Femur (tissue), 1 donor: ENCODE results near the gene SPO11.

Experiments
- DNase-seq: peaks from one replicate; pipeline ENCODE4 v3.0.0-alpha.2; 2017

Gene SPO11, protein sequence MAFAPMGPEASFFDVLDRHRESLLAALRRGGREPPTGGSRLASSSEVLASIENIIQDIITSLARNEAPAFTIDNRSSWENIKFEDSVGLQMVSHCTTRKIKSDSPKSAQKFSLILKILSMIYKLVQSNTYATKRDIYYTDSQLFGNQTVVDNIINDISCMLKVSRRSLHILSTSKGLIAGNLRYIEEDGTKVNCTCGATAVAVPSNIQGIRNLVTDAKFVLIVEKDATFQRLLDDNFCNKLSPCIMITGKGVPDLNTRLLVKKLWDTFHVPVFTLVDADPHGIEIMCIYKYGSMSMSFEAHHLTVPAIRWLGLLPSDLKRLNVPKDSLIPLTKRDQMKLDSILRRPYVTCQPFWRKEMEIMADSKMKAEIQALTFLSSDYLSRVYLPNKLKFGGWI

DNA sequence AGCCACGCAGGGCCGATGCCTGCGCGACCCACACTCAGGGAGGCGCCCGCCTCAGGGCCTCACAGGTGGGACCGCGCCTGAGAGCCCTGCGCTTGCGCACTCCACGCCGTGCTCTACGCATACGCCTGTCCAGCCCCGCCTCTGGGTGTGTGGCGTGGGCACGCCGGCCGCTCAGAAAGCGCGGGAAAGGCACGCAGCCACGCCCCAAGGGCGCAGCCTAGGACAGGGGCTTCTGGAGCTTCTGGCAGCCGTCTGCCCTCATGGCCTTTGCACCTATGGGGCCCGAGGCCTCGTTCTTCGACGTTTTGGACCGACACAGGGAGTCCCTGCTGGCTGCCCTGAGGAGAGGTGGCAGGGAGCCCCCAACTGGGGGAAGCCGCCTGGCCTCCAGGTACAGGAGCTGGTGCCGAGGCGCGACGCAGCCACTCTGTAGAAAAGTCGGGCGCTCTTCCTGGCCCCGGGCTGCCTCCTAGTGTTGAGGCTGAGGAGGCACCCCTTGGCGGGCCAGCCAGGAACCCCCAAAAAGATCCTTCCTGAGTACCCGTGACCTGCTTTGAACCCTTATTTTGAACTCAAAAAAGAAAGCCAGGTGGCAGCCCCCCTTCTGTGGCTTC lies at the start of gene SPO11:
Gene SPO11 (plus strand): TSS at position 196 of the 614 bp plus-strand sequence. CDS start 65 bp downstream, at position 261.
- no peak for DNase-seq

DNA sequence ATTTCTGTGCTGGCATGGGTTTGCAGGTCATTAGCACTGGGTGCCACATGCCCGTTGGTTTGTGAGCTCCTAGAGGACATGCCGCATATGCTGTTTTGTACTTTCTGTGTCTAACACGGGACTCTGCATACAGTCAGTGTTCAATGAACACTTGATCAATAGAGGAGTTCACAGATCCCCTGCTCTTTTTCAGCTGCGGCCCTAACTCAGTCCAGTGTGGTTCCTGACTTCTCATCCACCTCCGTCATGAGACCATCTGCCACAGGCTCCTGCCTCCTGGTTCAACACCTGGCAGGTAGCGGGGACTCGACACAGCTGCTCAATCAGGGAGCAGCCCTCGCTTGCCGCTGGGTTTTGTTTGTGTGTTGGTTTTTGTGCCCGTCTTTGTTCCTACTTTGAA lies 49.4 kb upstream of the SPO11 start:
- DNase-seq = no peak

DNA sequence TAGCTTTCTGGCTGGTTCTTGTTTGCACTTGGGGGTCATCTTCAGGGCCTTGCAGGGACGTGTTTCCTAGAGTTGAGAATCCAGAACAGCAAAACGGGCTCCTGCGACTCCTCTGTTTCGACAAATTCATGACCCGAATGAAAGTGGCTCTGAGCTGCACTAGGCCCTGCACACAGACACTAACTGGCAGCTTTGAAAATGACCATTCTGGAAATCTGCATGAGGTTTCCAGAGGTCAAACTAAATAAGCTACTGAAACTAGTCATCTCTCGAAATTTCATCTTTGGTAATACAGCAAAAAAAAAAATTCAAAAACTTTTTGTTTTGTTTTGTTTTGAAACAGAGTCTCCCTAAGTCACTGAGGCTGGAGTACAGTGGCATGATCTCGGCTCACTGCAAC lies 47.7 kb upstream of the SPO11 start:
- DNase-seq = no peak

DNA sequence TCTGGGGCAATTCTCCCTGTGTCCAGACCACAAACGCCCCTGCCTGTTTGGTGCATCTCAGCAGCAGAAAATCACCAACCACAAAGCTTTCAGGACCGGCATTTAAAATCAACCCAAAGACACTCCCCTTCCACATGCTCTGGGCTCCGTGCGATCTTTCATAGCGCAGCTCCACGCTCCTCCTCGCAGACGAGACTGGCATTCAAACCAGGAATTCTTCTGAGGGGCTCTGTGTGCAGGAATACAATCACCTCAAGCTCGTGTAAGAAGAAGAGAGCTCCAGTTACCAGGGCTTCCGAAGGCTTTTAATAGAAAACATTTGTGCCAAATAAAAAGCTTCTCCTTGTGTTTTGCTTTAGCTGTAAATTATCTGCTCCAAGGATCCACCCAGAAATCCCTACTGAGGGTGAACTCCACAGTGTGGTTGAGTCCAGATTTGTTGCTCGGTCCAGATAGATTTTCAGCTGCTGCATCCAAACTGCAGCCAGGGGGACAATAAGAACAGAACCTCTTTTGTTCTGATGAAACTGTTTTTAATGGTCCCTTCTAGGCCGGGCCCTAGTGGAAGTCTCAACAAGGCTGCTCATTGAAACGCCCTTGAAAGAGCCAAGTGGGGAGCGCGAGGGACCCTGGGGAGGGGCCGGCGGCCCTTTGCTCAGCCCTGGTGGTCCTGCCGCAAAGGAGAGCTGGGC lies 46.8 kb upstream of the SPO11 start:
- peak; percentile 67 for DNase-seq

DNA sequence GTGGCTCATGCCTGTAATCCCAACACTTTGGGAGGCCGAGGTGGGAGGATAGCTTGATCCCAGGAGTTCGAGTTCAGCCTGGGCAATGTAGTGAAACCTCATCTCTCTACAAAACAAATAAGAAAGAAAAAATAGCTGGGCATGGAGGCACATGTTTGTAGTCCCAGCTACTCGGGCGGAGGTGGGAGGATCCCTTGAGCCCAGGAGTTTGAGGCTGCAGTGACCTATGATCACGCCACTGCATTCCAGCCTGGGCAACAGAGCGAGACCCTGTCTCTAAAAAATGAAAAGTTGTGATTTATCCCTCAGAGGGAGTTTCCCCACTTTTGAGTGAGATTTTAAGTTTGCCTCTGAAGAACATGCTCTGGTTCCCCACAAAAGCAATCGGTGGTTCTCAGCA lies 45.7 kb upstream of the SPO11 start:
- no peak for DNase-seq

DNA sequence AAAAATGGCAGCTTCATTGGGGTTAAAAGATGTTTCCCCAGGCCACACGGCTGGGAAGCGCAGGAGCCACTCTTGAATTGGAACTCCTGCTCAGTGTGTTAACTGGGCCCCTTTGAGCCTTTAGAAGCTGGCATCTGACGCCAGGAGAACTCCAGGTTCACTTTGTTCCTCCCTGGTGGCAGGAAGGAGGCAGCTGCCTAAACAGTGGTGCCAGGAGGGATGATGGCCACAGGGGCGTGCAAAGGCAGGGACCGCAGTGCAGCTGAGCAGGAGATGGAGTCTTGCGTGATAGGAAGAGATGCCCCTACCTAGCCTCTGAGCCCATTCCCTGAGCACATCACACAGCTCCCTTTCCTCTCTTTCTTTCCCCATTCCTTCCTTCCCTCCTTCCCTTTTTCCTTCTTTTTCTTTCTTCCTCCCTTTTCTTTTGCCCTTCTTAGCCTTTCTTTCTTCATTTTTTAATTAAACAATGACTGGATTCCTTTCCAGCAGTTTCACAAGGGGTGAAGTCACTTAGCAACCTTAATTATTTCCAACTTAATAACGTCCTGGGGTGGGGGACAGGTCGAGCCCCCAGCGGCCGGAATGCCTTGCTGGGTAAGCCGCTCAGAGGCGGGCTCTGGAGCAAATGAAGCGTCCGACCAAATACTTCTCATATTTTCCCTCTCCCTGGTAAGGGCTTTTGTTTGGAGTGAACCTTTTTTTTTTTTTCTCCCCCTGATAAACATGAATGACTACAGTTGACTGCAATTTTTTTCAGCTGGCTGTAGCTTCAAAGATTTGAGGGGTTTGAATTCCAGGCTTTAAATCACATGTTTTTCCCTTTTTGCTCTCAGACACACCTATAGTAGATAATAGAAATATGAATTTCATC lies 42.4 kb upstream of the SPO11 start:
- no peak for DNase-seq

DNA sequence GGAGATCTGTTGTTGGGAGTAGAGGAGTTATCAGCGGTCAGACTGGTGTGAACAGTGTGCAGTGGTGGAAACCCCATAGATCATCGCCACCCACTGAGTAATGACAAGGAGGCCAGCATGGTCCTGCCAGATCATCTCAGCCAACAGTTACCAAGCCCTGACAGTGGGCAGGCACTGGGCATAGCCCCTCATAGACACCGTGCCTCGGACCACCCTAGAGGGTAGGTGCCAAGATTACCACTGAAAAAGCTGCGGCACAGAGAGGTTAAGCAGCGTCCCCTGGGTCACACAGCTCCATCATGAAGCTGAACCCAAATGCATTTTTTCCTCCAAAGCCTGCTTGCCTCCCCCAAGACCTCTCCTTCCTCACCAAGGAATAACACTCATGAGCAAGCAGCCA lies 41.7 kb upstream of the SPO11 start:
- DNase-seq = no peak

DNA sequence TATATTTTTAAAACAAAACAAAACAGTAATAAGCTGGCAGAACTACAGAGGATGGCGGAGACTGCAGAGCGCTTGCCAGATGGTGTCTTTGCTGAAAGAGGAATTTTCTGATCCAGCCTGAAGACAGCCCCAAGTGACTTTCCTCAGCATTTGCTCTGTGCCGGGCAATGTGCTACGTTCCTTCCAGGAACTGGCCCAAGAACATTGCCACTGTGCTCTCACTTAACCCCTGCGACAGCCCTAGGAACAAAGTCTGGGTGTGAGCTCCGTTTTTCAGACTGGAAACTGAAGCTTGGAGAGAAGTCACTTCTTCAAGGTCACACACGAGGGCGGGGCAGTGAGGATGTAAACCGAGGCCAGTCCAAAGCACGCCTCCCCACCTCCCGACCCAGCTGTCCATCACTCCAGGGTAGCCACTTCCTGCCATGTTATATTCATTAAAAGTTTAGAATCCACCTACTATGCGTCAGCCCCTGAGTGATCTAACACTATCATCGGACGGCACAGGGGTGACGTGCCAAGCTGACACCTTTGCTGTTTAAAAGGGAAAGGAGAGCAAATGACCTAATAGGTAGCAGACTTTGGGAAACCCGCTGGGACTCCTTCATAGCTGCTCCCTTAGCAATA lies 40.8 kb upstream of the SPO11 start:
- no peak for DNase-seq

DNA sequence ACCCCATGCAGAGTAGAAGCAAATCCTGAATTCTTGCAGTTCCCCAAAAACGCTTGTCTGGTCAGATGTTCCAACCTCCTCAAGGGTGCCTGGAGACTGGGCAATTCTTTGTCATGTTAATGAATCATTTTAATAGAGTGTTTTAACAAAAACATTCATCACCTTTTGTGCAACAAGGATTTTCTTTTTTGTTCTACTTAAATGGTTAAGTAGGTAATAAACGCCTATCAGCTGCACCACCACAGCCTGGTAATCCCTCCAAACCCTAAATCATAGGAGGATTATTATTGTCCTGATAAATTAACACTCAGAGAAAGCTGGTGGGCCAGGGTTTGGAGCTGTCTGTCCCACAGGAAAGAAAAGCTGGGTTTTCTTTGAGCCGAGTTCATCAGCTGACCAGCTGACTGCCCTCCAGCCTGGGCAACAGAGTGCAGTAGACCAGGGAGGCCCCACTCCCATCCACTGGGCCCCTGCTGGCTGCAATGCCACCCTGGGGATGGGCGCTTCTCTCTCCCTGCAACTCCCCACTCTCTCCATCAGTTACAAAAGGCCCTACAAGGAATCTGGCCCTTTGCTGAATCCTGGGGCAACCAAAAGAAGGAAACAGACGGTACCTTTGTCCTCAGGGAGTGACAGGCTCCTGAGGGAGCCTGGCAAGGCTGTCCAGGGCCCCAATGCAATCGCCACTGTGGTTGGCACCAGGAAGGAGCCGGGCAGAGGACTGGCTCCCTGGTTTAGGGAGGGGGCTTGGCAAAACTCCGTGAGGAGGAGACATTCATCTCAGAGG lies 40.0 kb upstream of the SPO11 start:
- no peak for DNase-seq

DNA sequence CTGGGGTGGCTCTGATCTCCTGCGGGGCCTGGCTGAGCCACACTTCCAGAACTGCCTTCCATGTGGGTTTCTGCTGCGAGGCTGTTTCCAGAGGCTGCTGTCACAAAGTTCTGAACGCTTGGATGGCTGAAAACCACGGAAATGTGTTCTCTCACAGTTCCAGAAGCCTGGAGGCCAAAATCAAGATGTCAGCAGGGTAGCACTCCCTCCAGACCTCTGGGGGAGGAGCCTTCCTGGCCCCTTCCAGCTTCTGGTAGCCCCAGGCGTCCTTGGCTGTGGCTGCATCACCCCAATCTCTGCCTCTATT lies 39.5 kb upstream of the SPO11 start:
- no peak for DNase-seq

DNA sequence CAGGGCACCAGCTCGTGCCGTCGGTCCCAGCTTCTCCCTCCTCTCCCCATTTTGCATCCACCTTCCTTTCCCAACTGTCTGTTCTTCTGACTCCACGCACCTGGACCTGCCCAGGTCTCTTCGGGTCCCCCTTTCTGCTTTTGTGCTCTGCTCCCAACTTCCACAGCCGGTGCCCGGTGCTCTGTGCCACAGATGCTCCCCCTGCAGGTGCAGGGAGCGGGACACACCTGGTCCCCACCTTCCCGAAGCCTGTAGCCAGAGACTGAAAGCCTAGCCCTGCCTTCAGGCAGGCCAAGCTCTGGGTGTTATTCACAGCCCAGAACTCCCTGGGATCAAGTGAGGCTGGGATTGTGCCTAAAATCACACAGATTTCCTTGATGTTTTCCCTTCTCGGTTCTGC lies 38.6 kb upstream of the SPO11 start:
- no peak for DNase-seq

DNA sequence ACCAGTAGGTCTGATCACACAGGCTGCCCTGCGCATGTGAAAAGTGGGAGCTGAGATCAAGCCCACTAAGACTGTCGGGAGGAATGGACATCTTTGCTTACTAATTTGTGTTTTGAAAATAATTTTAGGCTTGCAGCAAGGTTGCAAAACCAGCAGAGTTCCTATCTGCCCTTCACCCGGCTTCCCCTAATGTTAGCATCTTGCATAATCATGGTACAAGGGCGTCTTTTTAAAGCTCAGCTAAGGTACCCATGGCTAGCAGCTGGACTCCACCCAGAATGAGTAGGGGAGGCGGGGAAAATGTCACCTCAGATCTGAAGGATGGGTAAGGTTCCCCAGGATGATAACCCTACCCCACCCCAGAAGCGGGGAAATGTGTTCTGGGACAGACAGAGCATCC lies 37.9 kb upstream of the SPO11 start:
- no peak for DNase-seq

DNA sequence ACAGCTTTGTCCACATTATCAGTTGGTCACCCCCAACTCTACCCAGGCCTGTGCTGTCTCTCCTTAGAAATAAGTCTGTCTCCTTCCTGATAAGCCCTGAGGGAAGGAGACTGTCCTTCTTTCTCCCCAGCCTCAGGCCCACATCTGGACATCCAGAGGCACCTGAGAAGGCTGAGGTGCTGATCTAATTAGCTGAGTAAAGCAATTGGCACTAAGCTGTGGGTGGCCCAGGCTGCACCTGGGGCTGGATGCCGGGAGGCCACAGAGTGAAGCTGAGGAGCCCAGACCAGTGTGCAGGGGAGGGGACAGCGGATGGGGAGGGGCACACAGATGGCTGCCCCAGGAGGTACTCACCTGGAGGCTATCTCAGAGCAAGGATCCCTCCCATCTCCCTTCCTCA lies 37.0 kb upstream of the SPO11 start:
- DNase-seq = no peak

DNA sequence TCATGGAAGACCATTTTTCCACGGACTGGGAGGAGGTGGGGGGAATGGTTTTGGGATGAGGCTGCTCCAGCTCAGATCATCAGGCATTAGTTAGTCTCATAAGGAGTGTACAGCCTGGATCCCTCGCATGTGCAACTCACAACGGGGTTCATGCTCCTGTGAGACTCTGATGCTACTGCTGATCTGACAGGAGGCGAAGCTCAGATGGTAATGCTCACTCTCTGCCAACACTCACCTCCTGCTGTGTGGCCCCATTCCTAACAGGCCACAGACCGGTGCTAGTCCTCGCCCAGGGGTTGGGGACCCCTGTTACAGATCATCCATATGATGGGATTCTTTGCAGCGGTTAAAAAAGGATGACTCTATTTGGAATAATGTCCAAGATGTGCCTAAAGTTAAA lies 35.6 kb upstream of the SPO11 start:
- no peak for DNase-seq

DNA sequence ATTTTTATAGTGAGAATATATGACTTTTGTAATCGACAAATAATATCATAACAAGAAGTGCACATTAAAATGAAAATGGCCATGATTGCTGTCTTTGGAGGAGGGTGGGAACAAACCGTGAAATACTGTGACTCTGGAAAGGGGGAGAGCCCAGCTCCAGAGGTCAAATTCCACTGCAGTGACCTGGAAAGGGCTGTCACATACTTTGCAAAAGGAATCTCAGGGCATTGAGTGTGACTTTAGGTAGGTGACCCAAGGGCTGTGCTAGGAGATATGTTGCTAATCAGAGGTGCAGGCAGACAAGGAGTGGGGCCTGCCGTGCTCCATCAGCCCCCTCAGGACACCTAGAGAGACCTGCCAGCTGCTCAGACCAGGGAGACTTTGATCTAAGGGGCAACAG lies 35.1 kb upstream of the SPO11 start:
- DNase-seq = no peak

DNA sequence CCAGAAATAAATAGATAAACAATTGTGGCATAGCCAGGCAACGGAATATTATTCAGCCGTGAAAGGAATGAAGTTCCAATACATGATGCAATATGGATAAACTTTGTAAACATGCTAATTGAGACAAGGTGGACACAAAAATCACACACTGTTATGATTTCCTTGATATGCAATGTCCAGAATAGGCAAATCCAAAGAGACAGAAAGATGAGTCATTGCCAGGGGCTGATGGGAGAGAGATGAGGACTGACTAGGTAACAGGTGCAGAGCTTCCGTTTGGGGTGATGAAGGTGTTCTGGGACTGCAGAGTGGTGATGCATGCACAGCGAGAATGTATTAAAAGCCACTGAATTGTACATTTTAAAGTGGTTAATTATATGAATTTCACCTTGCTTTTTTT lies 31.1 kb upstream of the SPO11 start:
- no peak for DNase-seq

DNA sequence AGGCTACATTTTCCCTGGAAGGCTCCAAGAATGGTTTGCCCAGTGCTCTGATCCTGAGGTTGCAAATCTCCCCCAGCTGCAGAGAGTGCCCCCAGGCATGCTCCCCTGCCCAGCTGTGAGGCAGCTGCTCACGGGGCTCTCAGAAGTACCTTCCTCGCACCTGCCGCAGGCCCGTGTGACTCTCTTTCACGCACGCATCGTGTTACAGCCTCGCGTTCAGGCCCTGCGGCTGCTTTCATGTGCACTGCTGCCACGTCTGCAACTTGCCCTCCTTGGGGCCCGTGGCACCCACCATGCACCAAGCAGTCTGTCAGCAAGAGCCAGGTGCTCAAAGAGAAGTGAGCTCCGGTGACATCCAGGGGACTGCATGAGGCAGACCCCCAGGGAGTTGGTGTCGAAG lies 28.6 kb upstream of the SPO11 start:
- no peak for DNase-seq

DNA sequence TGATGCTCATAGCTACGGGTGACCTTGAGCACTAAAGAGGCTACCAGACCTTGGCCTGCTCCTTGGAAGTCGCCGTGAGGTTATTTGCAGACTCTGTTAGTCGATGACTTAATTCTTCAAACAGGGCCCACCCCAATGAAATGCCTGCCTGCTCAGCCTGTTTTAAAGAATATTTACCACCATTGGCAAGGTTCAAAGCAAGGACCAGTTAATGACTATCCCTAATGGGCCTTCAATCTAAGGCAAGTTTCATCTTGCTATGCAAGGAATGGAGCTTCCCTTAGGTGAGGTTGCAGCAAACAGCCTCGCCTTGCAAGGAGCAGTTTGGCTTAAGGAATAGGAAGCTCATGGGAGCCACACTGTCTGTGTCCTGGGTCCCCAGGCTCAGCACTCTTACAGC lies 22.9 kb upstream of the SPO11 start:
- DNase-seq = no peak

DNA sequence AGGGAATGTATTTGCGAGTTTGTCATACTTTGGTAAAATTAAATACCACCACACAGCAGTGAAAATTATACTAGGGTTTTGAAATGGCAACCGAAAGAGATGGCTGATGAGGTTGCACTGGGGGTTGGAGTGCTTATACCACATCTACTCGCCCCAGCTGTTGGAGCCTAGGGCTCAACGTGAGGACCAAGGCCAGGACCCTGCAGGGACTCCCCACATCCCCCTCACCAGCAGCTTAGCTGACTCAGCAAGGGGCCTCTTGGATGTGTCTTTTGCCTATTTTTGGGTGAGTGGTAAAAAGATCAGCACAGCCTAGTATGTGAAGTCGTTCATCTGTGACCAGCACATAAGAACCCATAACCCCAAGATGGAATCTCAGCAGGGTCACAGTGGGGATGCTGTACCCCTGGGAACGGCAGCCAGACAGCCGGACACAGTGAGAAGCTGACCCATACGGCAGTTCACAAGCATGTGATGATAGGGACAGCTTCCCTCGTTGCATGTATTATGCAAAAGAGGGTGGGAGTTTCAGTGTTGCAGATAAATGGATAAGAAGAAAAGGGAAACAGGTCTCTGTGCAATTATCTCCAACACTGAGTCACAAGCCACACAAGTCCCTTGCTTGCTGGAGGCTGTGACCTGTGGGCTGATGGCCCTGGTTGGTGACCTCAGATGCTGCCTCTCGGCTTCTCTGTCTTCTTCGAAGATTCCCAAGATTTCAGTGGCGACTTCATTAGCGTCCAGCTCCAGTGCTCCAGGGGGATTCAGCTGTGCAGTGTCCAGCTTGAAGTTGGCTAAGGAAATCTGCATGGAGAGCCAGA lies 20.9 kb upstream of the SPO11 start:
- DNase-seq = no peak

DNA sequence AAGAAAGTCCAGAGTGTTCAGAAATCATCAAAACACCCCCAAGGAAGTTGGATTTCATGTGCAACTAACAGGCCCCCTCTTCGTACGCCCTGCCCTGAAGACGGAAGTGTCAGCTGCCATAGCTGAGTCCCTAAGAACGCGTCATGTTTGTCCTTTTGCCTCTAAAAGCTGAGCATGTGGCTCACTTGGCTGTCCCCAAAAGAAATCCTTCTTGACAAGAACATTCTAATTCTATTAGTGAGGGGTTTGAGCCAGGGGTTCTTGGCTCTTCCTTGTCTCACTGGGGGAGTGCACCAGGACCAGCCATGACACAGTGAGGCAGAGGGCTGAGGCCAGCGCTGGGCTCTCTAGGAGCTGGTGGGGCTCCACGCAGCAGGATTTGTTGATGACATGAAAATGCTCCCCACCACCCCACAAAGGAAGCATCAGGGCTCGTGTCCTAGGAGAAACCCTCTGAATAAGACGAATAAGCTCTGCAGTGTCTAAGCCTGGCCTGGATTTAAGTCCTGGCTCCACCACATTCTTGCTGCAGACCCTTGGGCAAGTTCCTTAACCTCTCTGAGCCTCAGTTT lies 20.0 kb upstream of the SPO11 start:
- DNase-seq = no peak
